Measurements from ENCODE around the gene PSMD10. TPM values are rescaled to one million over a fixed set of nuclear protein-coding genes. Genes with fewer than 3 reads are reported as not detected.
A peak's percentile ranks its signal among the peaks of the same experiment; 100 is the strongest.

PSMD10 gene
- polyA plus RNA-seq, 1 donor from 2014 or later = 209 TPM

- Histone ChIP-seq H3K36me3 (ENCODE audit: insufficient read depth, low read length) (no peaks in the 10 kb centered on the region), H3K79me2 (replicated peaks; ENCODE audit: insufficient read depth, low read length) (no peaks in the 10 kb centered on the region), H4K20me1 (ENCODE audit: insufficient read depth) (no peaks in the 10 kb centered on the region), H3K9me3 (ENCODE audit: low read length) (no peaks in the 10 kb centered on the region), H3F3A (ENCODE audit: insufficient read depth, low read length, poor library complexity, severe bottlenecking) (no peaks in the 10 kb centered on the region), H3K4me3 (ENCODE audit: low read length) (no peak overlapping the region), H3K9me2 (ENCODE audit: insufficient read depth, low read length) (no peaks in the 10 kb centered on the region), H3K27ac (ENCODE audit: low read length) (no peak overlapping the region), H3K27me3 (ENCODE audit: insufficient read depth, low read depth, low read length) (no peaks in the 10 kb centered on the region), H2AFZ (ENCODE audit: low read depth, low read length) (no peak overlapping the region), H3K4me2 (ENCODE audit: low read length) (no peak overlapping the region), H3K9ac (ENCODE audit: low read length) (no peak overlapping the region)
- TF ChIP-seq MXI1 (conservative IDR thresholded peaks at IDR 0.05; ENCODE audit: poor library complexity, severe bottlenecking) (no peak), CTCF (IDR thresholded peaks at IDR 0.05; ENCODE audit: poor library complexity, severe bottlenecking) (no peak), TAF1 (IDR thresholded peaks at IDR 0.05; ENCODE audit: low read depth) (no peak), POLR2AphosphoS5 (IDR thresholded peaks at IDR 0.05) (no peak), RAD21 (conservative IDR thresholded peaks at IDR 0.05) (no peak), EP300 (conservative IDR thresholded peaks at IDR 0.05; ENCODE audit: poor library complexity, severe bottlenecking) (no peak), EZH2 (IDR thresholded peaks at IDR 0.05; ENCODE audit: borderline replicate concordance, insufficient read depth, low read length, poor library complexity, severe bottlenecking) (no peak), REST (IDR thresholded peaks at IDR 0.05; ENCODE audit: borderline replicate concordance) (no peak), SMC3 (conservative IDR thresholded peaks at IDR 0.05; ENCODE audit: poor library complexity) (no peak)
Observed at GRCh38 chrX:108105473-108105872, 14.1 kb upstream of the PSMD10 start.

GRCh38 chrX:108097380-108097779 is 6.0 kb upstream of the PSMD10 start:
- no peak overlapping the region for H2AFZ ChIP-seq (ENCODE audit: low read depth, low read length)
- H3K27me3 ChIP-seq (ENCODE audit: insufficient read depth, low read depth, low read length) = no peaks in the 10 kb centered on the region
- H3F3A ChIP-seq (ENCODE audit: insufficient read depth, low read length, poor library complexity, severe bottlenecking) = no peaks in the 10 kb centered on the region
- TF ChIP-seq RAD21 (conservative IDR thresholded peaks at IDR 0.05) = no peak
- TF ChIP-seq POLR2AphosphoS5 (IDR thresholded peaks at IDR 0.05) = no peak
- no peak for TF ChIP-seq SMC3 (conservative IDR thresholded peaks at IDR 0.05; ENCODE audit: poor library complexity)
- no peak overlapping the region for H3K4me2 ChIP-seq (ENCODE audit: low read length)
- no peaks in the 10 kb centered on the region for H4K20me1 ChIP-seq (ENCODE audit: insufficient read depth)
- no peaks in the 10 kb centered on the region for H3K79me2 ChIP-seq (replicated peaks; ENCODE audit: insufficient read depth, low read length)
- no peak overlapping the region for H3K27ac ChIP-seq (ENCODE audit: low read length)
- no peaks in the 10 kb centered on the region for H3K9me3 ChIP-seq (ENCODE audit: low read length)
- no peak overlapping the region for H3K4me3 ChIP-seq (ENCODE audit: low read length)
- H3K9me2 ChIP-seq (ENCODE audit: insufficient read depth, low read length) = no peaks in the 10 kb centered on the region
- H3K36me3 ChIP-seq (ENCODE audit: insufficient read depth, low read length) = no peaks in the 10 kb centered on the region
- H3K9ac ChIP-seq (ENCODE audit: low read length) = no peak overlapping the region

GRCh38 chrX:108091878-108092291 is 543 bp upstream of the PSMD10 start:
- Histone ChIP-seq H3K79me2 (replicated peaks; ENCODE audit: insufficient read depth, low read length) (peaks cover 8% of the 10 kb centered on the region), H3K4me2 (ENCODE audit: low read length) (peak overlapping the region; percentile 48), H3K27me3 (ENCODE audit: insufficient read depth, low read depth, low read length) (no peaks in the 10 kb centered on the region), H3K9me3 (ENCODE audit: low read length) (no peaks in the 10 kb centered on the region), H3K9ac (ENCODE audit: low read length) (peak overlapping the region; percentile 66), H2AFZ (ENCODE audit: low read depth, low read length) (peak overlapping the region; percentile 40), H3F3A (ENCODE audit: insufficient read depth, low read length, poor library complexity, severe bottlenecking) (no peaks in the 10 kb centered on the region), H3K36me3 (ENCODE audit: insufficient read depth, low read length) (no peaks in the 10 kb centered on the region), H3K9me2 (ENCODE audit: insufficient read depth, low read length) (no peaks in the 10 kb centered on the region), H3K4me3 (ENCODE audit: low read length) (peak overlapping the region; percentile 75), H4K20me1 (ENCODE audit: insufficient read depth) (no peaks in the 10 kb centered on the region), H3K27ac (ENCODE audit: low read length) (peak overlapping the region; percentile 69)
- no peak for TF ChIP-seq MXI1 (conservative IDR thresholded peaks at IDR 0.05; ENCODE audit: poor library complexity, severe bottlenecking)
- no peak for TF ChIP-seq EZH2 (IDR thresholded peaks at IDR 0.05; ENCODE audit: borderline replicate concordance, insufficient read depth, low read length, poor library complexity, severe bottlenecking)
- no peak for TF ChIP-seq POLR2AphosphoS5 (IDR thresholded peaks at IDR 0.05)
- no peak for TF ChIP-seq SMC3 (conservative IDR thresholded peaks at IDR 0.05; ENCODE audit: poor library complexity)
- TF ChIP-seq REST (IDR thresholded peaks at IDR 0.05; ENCODE audit: borderline replicate concordance) = no peak
- no peak for TF ChIP-seq RAD21 (conservative IDR thresholded peaks at IDR 0.05)
- TF ChIP-seq TAF1 (IDR thresholded peaks at IDR 0.05; ENCODE audit: low read depth) = no peak
- no peak for TF ChIP-seq EP300 (conservative IDR thresholded peaks at IDR 0.05; ENCODE audit: poor library complexity, severe bottlenecking)
